GM12892 (cell line): ENCODE results near the gene TMEM184A.

ENCODE experiments used
- POLR2A ChIP-seq: IDR thresholded peaks from 2 replicates; pipeline ENCODE4 v1.6.1; 2011; ENCODE audit warnings: low read depth, low read length, control low read depth
- POLR2AphosphoS5 ChIP-seq: IDR thresholded peaks from 2 replicates; pipeline ENCODE4 v1.6.1; 2011; ENCODE audit warnings: low read depth, low read length, control low read depth
- TAF1 ChIP-seq: IDR thresholded peaks from 2 replicates; pipeline ENCODE4 v1.6.1; 2011; ENCODE audit warnings: low read depth, mild to moderate bottlenecking, control low read depth, low read length, borderline replicate concordance

DNA sequence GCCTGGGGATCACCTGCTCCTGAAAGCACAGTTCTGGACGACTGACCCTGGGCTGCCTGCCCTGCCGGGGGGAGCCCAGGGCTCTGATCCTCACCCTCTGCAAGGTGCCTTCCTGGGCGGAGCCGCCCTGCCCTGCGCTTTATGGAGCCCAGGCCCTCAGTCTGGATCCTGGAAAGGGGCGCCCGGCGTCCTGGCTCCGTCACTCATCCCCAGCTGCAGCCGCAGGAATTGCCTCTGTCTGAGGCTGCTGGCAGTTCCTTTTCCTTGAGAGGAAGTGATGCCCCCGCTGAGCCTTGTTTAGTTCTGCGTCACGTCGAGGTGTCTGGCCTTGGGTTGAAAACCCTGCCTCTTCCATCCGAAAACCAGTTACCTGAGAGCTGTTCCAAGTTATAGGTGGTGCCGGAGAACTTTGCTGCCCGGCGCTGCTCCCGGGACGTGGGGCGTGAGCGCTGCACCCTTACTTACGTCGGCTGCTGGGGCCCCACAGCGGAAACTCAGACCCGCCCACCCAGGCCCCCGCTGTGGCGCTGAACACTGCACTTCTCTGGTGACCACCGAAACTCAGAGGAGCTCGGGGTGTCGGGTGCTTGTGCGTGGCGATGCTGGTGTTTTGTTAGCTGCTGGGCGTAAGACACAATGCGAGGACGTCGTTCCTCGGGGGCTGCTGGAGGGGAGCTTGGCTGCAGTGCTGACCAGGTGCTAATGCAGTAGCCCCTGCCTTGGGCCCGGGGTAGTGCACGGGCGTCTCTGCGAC lies 20.1 kb downstream of the TMEM184A start:
- TF ChIP-seq POLR2AphosphoS5 (no peak), POLR2A (no peak), TAF1 (no peak)
